Measurements from ENCODE around the gene THAP11.

THAP11 gene

DNA sequence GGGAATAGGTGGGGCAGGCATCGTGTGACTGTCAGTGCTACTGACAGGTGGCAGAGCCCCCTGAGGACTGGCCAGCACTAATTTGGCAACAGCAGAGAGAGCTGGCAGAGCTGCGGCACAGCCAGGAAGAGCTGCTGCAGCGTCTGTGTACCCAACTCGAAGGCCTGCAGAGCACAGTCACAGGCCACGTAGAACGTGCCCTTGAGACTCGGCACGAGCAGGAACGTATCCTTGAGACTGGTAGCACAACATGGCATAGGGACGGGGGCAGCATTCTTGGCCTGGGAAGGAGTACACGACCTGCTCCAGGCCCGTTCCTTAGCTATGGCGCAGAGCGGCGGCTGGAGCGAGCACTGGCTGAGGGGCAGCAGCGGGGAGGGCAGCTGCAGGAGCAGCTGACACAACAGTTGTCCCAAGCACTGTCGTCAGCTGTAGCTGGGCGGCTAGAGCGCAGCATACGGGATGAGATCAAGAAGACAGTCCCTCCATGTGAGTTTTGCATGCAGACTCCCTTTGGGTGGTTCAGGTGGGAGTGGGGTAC, 39.6 kb downstream of the THAP11 start:
- no peak overlapping the region for H3K4me3 ChIP-seq (ENCODE audit: low read depth in 1 of 2, low read length in 2 of 2)
- H3K36me3 ChIP-seq (ENCODE audit: control insufficient read depth in 1 of 2, insufficient read depth in 2 of 2, low read length in 2 of 2), result peaks cover 73 to 81% of the 10 kb centered on the region in 2 donors
- H3K27me3 ChIP-seq (ENCODE audit: control insufficient read depth in 1 of 2, insufficient read depth in 2 of 2, low read length in 2 of 2), result no peaks in the 10 kb centered on the region
- H3K27ac ChIP-seq (ENCODE audit: low read depth, low read length), result no peak overlapping the region
- H3K9me3 ChIP-seq (ENCODE audit: control insufficient read depth in 1 of 2, low read length in 2 of 2), result no peaks in the 10 kb centered on the region
- H3K4me1 ChIP-seq (ENCODE audit: control insufficient read depth in 1 of 2, insufficient read depth in 2 of 2, low read length in 2 of 2), result peaks cover 6 to 16% of the 10 kb centered on the region in 2 donors
- H3K9ac ChIP-seq (ENCODE audit: low read depth in 1 of 2, low read length in 2 of 2), result no peak overlapping the region

- no peak overlapping the region for H3K4me3 ChIP-seq (ENCODE audit: low read depth in 1 of 2, low read length in 2 of 2)
- no peak overlapping the region for H3K9ac ChIP-seq (ENCODE audit: low read depth in 1 of 2, low read length in 2 of 2)
- H3K27me3 ChIP-seq (ENCODE audit: control insufficient read depth in 1 of 2, insufficient read depth in 2 of 2, low read length in 2 of 2), result no peaks in the 10 kb centered on the region
- peaks cover 65 to 72% of the 10 kb centered on the region in 2 donors for H3K36me3 ChIP-seq (ENCODE audit: control insufficient read depth in 1 of 2, insufficient read depth in 2 of 2, low read length in 2 of 2)
- no peaks in the 10 kb centered on the region for H3K9me3 ChIP-seq (ENCODE audit: control insufficient read depth in 1 of 2, low read length in 2 of 2)
- peaks cover 6 to 16% of the 10 kb centered on the region in 2 donors for H3K4me1 ChIP-seq (ENCODE audit: control insufficient read depth in 1 of 2, insufficient read depth in 2 of 2, low read length in 2 of 2)
- H3K27ac ChIP-seq (ENCODE audit: low read depth, low read length), result no peak overlapping the region
Measured at GRCh38 chr16:67882374-67883145, 40.4 kb downstream of the THAP11 start.

- H3K27ac ChIP-seq (ENCODE audit: low read depth, low read length), result no peak overlapping the region
- H3K36me3 ChIP-seq (ENCODE audit: control insufficient read depth in 1 of 2, insufficient read depth in 2 of 2, low read length in 2 of 2), result peaks cover 60 to 65% of the 10 kb centered on the region in 2 donors
- H3K9ac ChIP-seq (ENCODE audit: low read depth in 1 of 2, low read length in 2 of 2), result no peak overlapping the region
- H3K27me3 ChIP-seq (ENCODE audit: control insufficient read depth in 1 of 2, insufficient read depth in 2 of 2, low read length in 2 of 2), result no peaks in the 10 kb centered on the region
- H3K4me3 ChIP-seq (ENCODE audit: low read depth in 1 of 2, low read length in 2 of 2), result no peak overlapping the region
- H3K4me1 ChIP-seq (ENCODE audit: control insufficient read depth in 1 of 2, insufficient read depth in 2 of 2, low read length in 2 of 2), result peaks cover 6 to 16% of the 10 kb centered on the region in 2 donors
- H3K9me3 ChIP-seq (ENCODE audit: control insufficient read depth in 1 of 2, low read length in 2 of 2), result no peaks in the 10 kb centered on the region
Measured at GRCh38 chr16:67883146-67883871, 41.2 kb downstream of the THAP11 start.

DNA sequence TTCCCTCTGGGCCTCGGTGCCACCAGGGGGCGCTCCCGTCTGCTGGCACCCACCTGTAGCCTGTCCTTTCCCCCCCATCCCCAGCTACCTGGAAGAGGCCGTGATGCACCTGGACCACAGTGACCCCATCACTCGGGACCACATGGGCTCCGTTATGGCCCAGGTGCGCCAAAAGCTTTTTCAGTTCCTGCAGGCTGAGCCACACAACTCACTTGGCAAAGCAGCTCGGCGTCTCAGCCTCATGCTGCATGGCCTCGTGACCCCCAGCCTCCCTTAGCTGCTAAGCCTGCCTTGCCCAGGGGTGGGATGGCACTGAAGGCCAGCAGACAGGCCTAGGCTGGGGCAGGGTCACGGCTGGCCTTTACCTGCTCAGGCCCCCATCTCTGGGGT, 41.7 kb downstream of the THAP11 start:
- no peak overlapping the region for H3K27ac ChIP-seq (ENCODE audit: low read depth, low read length)
- H3K36me3 ChIP-seq (ENCODE audit: control insufficient read depth in 1 of 2, insufficient read depth in 2 of 2, low read length in 2 of 2), result peaks cover 54 to 59% of the 10 kb centered on the region in 2 donors
- no peak overlapping the region for H3K4me3 ChIP-seq (ENCODE audit: low read depth in 1 of 2, low read length in 2 of 2)
- H3K9ac ChIP-seq (ENCODE audit: low read depth in 1 of 2, low read length in 2 of 2), result no peak overlapping the region
- H3K9me3 ChIP-seq (ENCODE audit: control insufficient read depth in 1 of 2, low read length in 2 of 2), result no peaks in the 10 kb centered on the region
- H3K4me1 ChIP-seq (ENCODE audit: control insufficient read depth in 1 of 2, insufficient read depth in 2 of 2, low read length in 2 of 2), result peaks cover 6 to 16% of the 10 kb centered on the region in 2 donors
- no peaks in the 10 kb centered on the region for H3K27me3 ChIP-seq (ENCODE audit: control insufficient read depth in 1 of 2, insufficient read depth in 2 of 2, low read length in 2 of 2)

GRCh38 chr16:67884684-67885083, 42.6 kb downstream of the THAP11 start, which contains the start of gene NRN1L:
Gene NRN1L, plus strand, starts transcription at chr16:67884885. Its CDS starts 19 bp downstream, at chr16:67884904.
- Histone ChIP-seq H3K27me3 (ENCODE audit: control insufficient read depth in 1 of 2, insufficient read depth in 2 of 2, low read length in 2 of 2) (no peaks in the 10 kb centered on the region), H3K4me3 (ENCODE audit: low read depth in 1 of 2, low read length in 2 of 2) (no peak within 1 kb of the TSS), H3K9me3 (ENCODE audit: control insufficient read depth in 1 of 2, low read length in 2 of 2) (no peaks in the 10 kb centered on the region), H3K36me3 (ENCODE audit: control insufficient read depth in 1 of 2, insufficient read depth in 2 of 2, low read length in 2 of 2) (peaks cover 48 to 51% of the 10 kb centered on the region in 2 donors), H3K4me1 (ENCODE audit: control insufficient read depth in 1 of 2, insufficient read depth in 2 of 2, low read length in 2 of 2) (peaks cover 6 to 16% of the 10 kb centered on the region in 2 donors), H3K27ac (ENCODE audit: low read depth, low read length) (no peak within 1 kb of the TSS), H3K9ac (ENCODE audit: low read depth in 1 of 2, low read length in 2 of 2) (no peak within 1 kb of the TSS)

GRCh38 chr16:67885545-67885944, 43.4 kb downstream of the THAP11 start:
- Histone ChIP-seq H3K9ac (ENCODE audit: low read depth in 1 of 2, low read length in 2 of 2) (no peak overlapping the region), H3K9me3 (ENCODE audit: control insufficient read depth in 1 of 2, low read length in 2 of 2) (no peaks in the 10 kb centered on the region), H3K4me3 (ENCODE audit: low read depth in 1 of 2, low read length in 2 of 2) (no peak overlapping the region), H3K4me1 (ENCODE audit: control insufficient read depth in 1 of 2, insufficient read depth in 2 of 2, low read length in 2 of 2) (peaks cover 6 to 16% of the 10 kb centered on the region in 2 donors), H3K27me3 (ENCODE audit: control insufficient read depth in 1 of 2, insufficient read depth in 2 of 2, low read length in 2 of 2) (no peaks in the 10 kb centered on the region), H3K36me3 (ENCODE audit: control insufficient read depth in 1 of 2, insufficient read depth in 2 of 2, low read length in 2 of 2) (peaks cover 39 to 43% of the 10 kb centered on the region in 2 donors), H3K27ac (ENCODE audit: low read depth, low read length) (no peak overlapping the region)

DNA sequence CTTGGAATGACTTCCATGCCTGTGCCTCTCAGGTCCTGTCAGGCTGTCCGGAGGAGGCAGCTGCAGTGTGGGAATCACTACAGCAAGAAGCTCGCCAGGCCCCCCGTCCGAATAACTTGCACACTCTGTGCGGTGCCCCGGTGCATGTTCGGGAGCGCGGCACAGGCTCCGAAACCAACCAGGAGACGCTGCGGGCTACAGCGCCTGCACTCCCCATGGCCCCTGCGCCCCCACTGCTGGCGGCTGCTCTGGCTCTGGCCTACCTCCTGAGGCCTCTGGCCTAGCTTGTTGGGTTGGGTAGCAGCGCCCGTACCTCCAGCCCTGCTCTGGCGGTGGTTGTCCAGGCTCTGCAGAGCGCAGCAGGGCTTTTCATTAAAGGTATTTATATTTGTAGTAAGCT, 43.9 kb downstream of the THAP11 start:
- H3K4me1 ChIP-seq (ENCODE audit: control insufficient read depth in 1 of 2, insufficient read depth in 2 of 2, low read length in 2 of 2), result peaks cover 6 to 16% of the 10 kb centered on the region in 2 donors
- H3K27ac ChIP-seq (ENCODE audit: low read depth, low read length), result no peak overlapping the region
- H3K4me3 ChIP-seq (ENCODE audit: low read depth in 1 of 2, low read length in 2 of 2), result no peak overlapping the region
- no peak overlapping the region for H3K9ac ChIP-seq (ENCODE audit: low read depth in 1 of 2, low read length in 2 of 2)
- no peaks in the 10 kb centered on the region for H3K9me3 ChIP-seq (ENCODE audit: control insufficient read depth in 1 of 2, low read length in 2 of 2)
- peaks cover 35 to 38% of the 10 kb centered on the region in 2 donors for H3K36me3 ChIP-seq (ENCODE audit: control insufficient read depth in 1 of 2, insufficient read depth in 2 of 2, low read length in 2 of 2)
- H3K27me3 ChIP-seq (ENCODE audit: control insufficient read depth in 1 of 2, insufficient read depth in 2 of 2, low read length in 2 of 2), result no peaks in the 10 kb centered on the region

GRCh38 chr16:67886387-67886786, 44.3 kb downstream of the THAP11 start:
- H3K9me3 ChIP-seq (ENCODE audit: control insufficient read depth in 1 of 2, low read length in 2 of 2), result no peaks in the 10 kb centered on the region
- peaks cover 31 to 34% of the 10 kb centered on the region in 2 donors for H3K36me3 ChIP-seq (ENCODE audit: control insufficient read depth in 1 of 2, insufficient read depth in 2 of 2, low read length in 2 of 2)
- H3K27ac ChIP-seq (ENCODE audit: low read depth, low read length), result no peak overlapping the region
- H3K4me1 ChIP-seq (ENCODE audit: control insufficient read depth in 1 of 2, insufficient read depth in 2 of 2, low read length in 2 of 2), result peaks cover 6 to 16% of the 10 kb centered on the region in 2 donors
- no peak overlapping the region for H3K4me3 ChIP-seq (ENCODE audit: low read depth in 1 of 2, low read length in 2 of 2)
- no peaks in the 10 kb centered on the region for H3K27me3 ChIP-seq (ENCODE audit: control insufficient read depth in 1 of 2, insufficient read depth in 2 of 2, low read length in 2 of 2)
- H3K9ac ChIP-seq (ENCODE audit: low read depth in 1 of 2, low read length in 2 of 2), result no peak overlapping the region

DNA sequence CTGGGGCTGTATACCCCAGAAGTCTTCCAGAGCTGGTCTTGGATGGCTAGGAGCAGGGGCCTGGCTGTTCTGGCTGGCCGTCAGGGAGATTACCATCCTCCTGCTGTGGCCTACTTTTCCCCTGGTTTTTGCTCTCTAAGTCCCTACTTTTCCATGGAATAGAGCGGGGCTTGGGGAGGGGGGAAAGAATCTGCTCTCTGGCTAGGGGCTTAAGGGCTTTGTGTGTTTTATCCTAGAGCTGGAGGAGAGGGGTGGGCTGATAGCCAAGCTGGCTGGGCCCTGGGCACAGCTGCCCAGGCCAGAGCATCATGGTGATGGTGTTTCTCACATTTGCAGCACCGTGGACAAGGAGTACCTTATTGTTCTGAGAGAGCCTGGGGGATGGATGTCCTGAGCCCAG, 46.2 kb downstream of the THAP11 start:
- no peak overlapping the region for H3K27ac ChIP-seq (ENCODE audit: low read depth, low read length)
- H3K9ac ChIP-seq (ENCODE audit: low read depth in 1 of 2, low read length in 2 of 2), result no peak overlapping the region
- peaks cover 12 to 15% of the 10 kb centered on the region in 2 donors for H3K36me3 ChIP-seq (ENCODE audit: control insufficient read depth in 1 of 2, insufficient read depth in 2 of 2, low read length in 2 of 2)
- H3K4me1 ChIP-seq (ENCODE audit: control insufficient read depth in 1 of 2, insufficient read depth in 2 of 2, low read length in 2 of 2), result peaks cover 0 to 9% of the 10 kb centered on the region in 2 donors
- no peaks in the 10 kb centered on the region for H3K9me3 ChIP-seq (ENCODE audit: control insufficient read depth in 1 of 2, low read length in 2 of 2)
- no peak overlapping the region for H3K4me3 ChIP-seq (ENCODE audit: low read depth in 1 of 2, low read length in 2 of 2)
- H3K27me3 ChIP-seq (ENCODE audit: control insufficient read depth in 1 of 2, insufficient read depth in 2 of 2, low read length in 2 of 2), result no peaks in the 10 kb centered on the region

DNA sequence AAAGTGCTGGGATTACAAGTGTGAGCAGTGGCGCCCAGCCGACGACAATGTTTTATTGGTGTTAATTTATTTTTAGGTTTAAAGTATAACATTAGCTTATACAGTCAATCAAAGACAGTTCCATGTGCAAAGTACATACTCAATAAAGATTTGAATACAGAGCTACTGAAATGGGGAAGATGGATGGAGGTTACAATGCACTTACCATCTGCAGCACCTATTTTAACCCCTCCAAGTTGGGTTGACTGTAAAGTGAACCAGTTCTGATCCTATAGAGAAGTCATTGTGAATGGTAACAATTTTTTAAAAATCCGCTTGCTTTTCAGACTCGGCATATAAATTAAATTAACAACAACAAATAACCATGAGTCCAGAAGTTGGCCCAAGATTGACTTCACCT, 50.3 kb downstream of the THAP11 start:
- H3K9ac ChIP-seq (ENCODE audit: low read depth in 1 of 2, low read length in 2 of 2), result peak overlapping the region; percentile 25 to 54
- no peaks in the 10 kb centered on the region for H3K27me3 ChIP-seq (ENCODE audit: control insufficient read depth in 1 of 2, insufficient read depth in 2 of 2, low read length in 2 of 2)
- H3K9me3 ChIP-seq (ENCODE audit: control insufficient read depth in 1 of 2, low read length in 2 of 2), result no peaks in the 10 kb centered on the region
- H3K36me3 ChIP-seq (ENCODE audit: control insufficient read depth in 1 of 2, insufficient read depth in 2 of 2, low read length in 2 of 2), result peaks cover 0 to 3% of the 10 kb centered on the region in 2 donors
- peak overlapping the region; percentile 73 for H3K4me3 ChIP-seq (ENCODE audit: low read depth in 1 of 2, low read length in 2 of 2)
- peaks cover 9 to 17% of the 10 kb centered on the region in 2 donors for H3K4me1 ChIP-seq (ENCODE audit: control insufficient read depth in 1 of 2, insufficient read depth in 2 of 2, low read length in 2 of 2)
- no peak overlapping the region for H3K27ac ChIP-seq (ENCODE audit: low read depth, low read length)
